Measurements from ENCODE around the gene CAPRIN2.

CAPRIN2 gene

GRCh38 chr12:30698346-30698745, 56.4 kb downstream of the CAPRIN2 start:
- H3K4me3 ChIP-seq (ENCODE audit: low read depth, low read length), result no peak overlapping the region
- in situ Hi-C loops (cut with HindIII; ENCODE audit: low pct_ligation_motif_present, low sequenced_read_pairs), result no loop called here
- H3K27me3 ChIP-seq (replicated peaks), result no peaks in the 10 kb centered on the region
- DNase-seq, result no peak
- no peaks in the 10 kb centered on the region for H3K36me3 ChIP-seq (replicated peaks)
- no peak overlapping the region for H3K27ac ChIP-seq
- TF ChIP-seq CTCF (IDR thresholded peaks at IDR 0.05; ENCODE audit: low read depth, low read length, missing control alignments), result no peak

- TF ChIP-seq CTCF (IDR thresholded peaks at IDR 0.05; ENCODE audit: low read depth, low read length, missing control alignments), result no peak
- H3K4me3 ChIP-seq (ENCODE audit: low read depth, low read length), result no peak overlapping the region
- no peaks in the 10 kb centered on the region for H3K27me3 ChIP-seq (replicated peaks)
- DNase-seq, result no peak
- no peak overlapping the region for H3K27ac ChIP-seq
- in situ Hi-C loops (cut with HindIII; ENCODE audit: low pct_ligation_motif_present, low sequenced_read_pairs), result no loop called here
- no peaks in the 10 kb centered on the region for H3K36me3 ChIP-seq (replicated peaks)
Observed at GRCh38 chr12:30696943-30697342, 57.8 kb downstream of the CAPRIN2 start.

GRCh38 chr12:30696486-30696885, 58.3 kb downstream of the CAPRIN2 start:
- peak overlapping the region; percentile 94 for H3K4me3 ChIP-seq (ENCODE audit: low read depth, low read length)
- H3K27me3 ChIP-seq (replicated peaks), result no peaks in the 10 kb centered on the region
- no peak for TF ChIP-seq CTCF (IDR thresholded peaks at IDR 0.05; ENCODE audit: low read depth, low read length, missing control alignments)
- no peak overlapping the region for H3K27ac ChIP-seq
- in situ Hi-C loops (cut with HindIII; ENCODE audit: low pct_ligation_motif_present, low sequenced_read_pairs), result no loop called here
- H3K36me3 ChIP-seq (replicated peaks), result no peaks in the 10 kb centered on the region
- no peak for DNase-seq

GRCh38 chr12:30696103-30696408, 58.7 kb downstream of the CAPRIN2 start:
- Histone ChIP-seq H3K27ac (peak overlapping the region; percentile 35), H3K27me3 (replicated peaks) (no peaks in the 10 kb centered on the region), H3K36me3 (replicated peaks) (no peaks in the 10 kb centered on the region), H3K4me3 (ENCODE audit: low read depth, low read length) (peak overlapping the region; percentile 94)
- DNase-seq, result no peak
- TF ChIP-seq CTCF (IDR thresholded peaks at IDR 0.05; ENCODE audit: low read depth, low read length, missing control alignments), result no peak
- in situ Hi-C loops (cut with HindIII; ENCODE audit: low pct_ligation_motif_present, low sequenced_read_pairs), result no loop called here

GRCh38 chr12:30695199-30696102, 59.3 kb downstream of the CAPRIN2 start, which contains the start of gene IPO8:
Gene IPO8, minus strand, starts transcription at chr12:30695869. Its CDS starts 222 bp downstream, at chr12:30695647.
- Histone ChIP-seq H3K27me3 (replicated peaks) (no peaks in the 10 kb centered on the region), H3K27ac (peak within 1 kb of the TSS; percentile 35), H3K4me3 (ENCODE audit: low read depth, low read length) (peak within 1 kb of the TSS; percentile 94), H3K36me3 (replicated peaks) (no peaks in the 10 kb centered on the region)
- TF ChIP-seq CTCF (IDR thresholded peaks at IDR 0.05; ENCODE audit: low read depth, low read length, missing control alignments), result peak; percentile 55
- peak; percentile 92 for DNase-seq
- in situ Hi-C loops (cut with HindIII; ENCODE audit: low pct_ligation_motif_present, low sequenced_read_pairs), result no loop called here

All from brain microvascular endothelial cell (primary cell).